Measurements from ENCODE around the gene LPCAT1.
"Not testable (repeated sequence)": the region's sequence is repeated elsewhere in the genome, so short reads cannot be mapped to it uniquely, and the experiment has no call there.

LPCAT1 gene

DNA sequence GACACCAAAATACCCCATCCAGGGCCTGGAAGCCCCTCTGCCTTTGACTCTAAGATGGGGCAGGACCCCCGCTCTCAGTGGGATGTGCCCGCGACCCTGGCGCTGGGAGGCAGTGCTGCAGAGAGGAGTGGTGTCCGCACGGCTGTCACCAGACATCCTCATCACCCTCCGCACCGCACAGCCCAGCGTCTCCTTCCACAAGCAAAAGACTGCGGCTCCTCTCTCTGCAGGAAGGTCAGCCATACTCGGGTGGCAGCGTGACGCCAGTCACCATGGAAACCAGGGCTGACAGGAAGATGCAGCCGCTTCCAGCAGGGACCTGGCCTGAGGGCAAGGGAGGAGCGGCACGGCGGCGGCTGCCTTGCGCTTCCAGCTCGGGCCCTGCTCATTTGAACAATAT is 61.4 kb downstream of the LPCAT1 start:
- no peak for DNase-seq

DNA sequence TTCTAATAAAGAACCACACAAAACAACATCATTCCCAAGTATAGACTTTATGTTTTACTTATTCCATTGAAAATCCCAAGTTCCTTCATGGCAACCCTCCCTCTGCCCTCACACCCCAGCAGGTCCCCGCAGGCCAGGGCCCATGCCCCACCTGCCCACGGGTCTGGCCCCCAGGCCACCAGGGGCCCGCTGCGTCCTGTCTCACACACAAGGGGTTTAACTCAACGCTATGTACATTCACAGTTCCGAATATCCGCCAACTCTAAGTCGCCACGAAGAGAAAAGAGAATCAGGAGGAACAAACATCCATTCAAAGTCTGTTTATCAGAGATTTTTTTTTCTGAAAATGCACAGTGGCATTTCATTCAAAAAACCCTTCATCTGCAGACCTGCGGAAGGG is 62.4 kb downstream of the LPCAT1 start:
- no peak for DNase-seq

DNA sequence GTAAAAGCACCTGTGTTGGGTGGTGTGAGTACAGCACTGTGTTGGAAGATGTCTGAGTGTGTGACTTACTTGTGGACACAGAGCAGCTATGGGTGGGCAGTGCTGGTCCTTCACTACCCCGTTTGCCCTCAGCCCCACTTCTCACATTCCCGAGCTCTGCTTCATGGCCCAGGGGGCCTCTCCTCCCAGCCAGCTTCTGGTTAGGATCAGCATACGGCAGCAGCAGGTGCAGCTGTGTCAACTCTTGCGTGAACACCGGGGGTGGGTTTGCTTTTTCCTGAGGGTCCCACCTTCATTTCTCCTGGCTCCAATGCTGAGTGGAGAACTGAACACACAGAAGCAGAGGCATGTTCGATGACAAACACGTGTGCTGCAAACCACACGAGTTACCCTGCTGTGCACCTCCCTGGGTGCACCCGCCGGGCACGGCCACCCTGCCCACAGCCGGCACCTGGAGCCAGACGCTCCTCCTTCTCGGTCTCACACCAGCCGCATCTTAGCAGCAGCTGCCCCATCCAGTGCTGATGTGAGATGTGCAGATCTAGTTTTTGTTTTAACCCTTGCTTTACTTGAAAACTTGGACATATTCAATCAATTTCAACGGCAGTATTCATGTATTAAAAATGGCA is 63.6 kb downstream of the LPCAT1 start:
- DNase-seq: no peak

DNA sequence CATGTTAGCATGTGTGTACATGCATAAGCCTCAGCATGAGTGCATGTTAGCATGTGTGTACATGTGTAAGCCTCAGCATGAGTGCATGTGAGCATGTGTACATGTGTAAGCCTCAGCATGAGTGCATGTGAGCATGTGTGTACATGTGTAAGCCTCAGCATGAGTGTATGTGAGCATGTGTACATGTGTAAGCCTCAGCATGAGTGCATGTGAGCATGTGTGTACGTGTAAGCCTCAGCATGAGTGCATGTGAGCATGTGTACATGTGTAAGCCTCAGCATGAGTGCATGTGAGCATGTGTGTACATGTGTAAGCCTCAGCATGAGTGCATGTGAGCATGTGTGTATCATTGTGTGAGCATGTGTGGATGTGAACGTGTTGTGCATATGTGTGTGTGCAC is 64.3 kb downstream of the LPCAT1 start:
- not testable (repeated sequence) for DNase-seq

DNA sequence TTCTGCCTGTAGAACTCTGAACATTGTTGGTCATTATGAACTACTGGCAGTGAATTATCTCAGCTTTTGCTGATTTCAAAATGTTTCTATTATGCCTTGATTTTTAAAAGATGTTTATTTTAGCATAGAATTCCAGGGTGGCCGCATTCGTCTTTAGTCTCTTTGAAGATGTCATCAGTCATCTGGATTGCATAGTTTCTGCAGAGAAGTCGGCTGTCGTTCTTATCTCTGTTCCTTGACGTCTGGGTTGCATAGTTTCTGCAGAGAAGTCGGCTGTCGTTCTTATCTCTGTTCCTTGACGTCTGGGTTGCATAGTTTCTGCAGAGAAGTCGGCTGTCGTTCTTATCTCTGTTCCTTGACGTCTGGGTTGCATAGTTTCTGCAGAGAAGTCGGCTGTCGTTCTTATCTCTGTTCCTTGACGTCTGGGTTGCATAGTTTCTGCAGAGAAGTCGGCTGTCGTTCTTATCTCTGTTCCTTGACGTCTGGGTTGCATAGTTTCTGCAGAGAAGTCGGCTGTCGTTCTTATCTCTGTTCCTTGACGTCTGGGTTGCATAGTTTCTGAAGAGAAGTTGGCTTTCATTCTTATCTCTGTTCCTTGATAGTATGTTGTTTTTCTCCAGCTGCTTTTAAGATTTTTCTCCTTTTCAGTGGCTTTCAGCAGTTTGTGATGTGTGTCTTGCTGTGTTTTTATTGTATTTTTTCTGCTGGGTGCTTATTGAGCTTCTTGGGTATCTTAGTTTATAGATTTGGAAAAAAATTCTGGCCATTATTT is 67.5 kb downstream of the LPCAT1 start:
- not testable (repeated sequence) for DNase-seq

DNA sequence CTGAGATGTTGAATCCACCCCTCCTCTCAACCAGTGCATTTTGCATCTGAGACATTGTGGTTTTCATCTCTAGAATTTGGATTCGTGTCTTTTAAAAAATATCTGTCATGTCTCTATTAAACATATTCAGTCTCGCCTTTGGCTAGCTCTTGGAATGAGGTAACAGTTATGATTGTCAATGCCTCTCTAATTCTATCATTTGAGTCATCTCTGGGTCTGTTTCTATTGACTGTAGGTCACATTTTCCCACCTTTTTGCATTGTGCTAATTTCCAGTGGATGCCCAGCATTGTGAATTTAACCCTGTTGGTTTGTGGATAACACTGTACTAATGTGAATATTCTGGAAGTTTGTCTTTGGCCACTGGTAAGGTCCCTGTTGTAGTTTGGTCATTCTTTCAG is 70.1 kb downstream of the LPCAT1 start:
- no peak for DNase-seq

DNA sequence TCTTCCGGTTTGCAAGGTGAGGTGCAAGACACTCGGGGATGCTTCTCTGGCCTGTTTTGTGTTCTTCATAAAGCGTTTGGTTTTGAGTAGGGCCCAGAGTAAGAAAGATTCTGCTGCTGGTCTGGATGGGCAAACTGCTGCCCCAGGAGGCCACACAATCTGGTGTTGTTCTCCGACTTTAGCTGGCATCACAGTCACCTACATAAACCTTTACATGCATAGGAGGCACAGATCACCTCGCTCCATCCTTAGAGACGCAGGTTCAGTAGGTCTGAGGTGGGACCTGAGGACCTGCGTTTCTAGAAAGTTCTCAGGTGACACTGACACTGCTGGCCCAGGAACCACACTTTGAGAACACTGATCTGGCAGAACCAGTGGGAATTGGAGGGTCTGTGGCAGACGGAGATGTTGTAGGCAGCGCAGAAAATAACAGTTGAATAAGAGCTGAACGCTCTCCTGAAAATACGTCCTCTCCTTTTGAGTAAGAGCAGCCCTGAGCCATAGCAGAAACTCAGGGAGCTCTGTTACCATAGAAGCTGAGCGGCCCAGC is 74.6 kb downstream of the LPCAT1 start:
- no peak for DNase-seq

DNA sequence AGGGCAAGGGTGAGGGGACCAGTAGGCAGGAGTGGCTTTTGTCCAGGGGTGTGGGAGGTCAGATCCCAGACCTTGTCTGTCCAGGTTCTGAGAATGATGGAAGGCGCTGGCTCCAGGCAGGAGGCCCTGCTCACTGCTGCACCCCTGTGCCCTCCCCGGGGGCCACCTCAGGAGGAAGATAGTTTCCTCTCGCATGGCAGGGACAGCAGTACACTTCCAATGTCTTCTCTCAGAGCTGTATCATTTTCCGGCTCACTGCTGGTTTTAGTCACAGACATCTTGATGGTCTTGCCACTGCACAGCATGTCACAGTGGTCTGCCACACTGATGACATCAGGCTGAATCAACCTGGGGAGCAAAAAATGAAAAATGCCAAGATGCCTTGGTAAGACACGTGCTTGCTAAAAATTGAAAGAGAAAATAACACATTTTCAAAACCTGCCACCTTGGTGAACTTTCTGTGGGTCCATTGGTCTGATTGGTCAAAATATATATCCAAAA is 75.2 kb downstream of the LPCAT1 start:
- no peak for DNase-seq

DNA sequence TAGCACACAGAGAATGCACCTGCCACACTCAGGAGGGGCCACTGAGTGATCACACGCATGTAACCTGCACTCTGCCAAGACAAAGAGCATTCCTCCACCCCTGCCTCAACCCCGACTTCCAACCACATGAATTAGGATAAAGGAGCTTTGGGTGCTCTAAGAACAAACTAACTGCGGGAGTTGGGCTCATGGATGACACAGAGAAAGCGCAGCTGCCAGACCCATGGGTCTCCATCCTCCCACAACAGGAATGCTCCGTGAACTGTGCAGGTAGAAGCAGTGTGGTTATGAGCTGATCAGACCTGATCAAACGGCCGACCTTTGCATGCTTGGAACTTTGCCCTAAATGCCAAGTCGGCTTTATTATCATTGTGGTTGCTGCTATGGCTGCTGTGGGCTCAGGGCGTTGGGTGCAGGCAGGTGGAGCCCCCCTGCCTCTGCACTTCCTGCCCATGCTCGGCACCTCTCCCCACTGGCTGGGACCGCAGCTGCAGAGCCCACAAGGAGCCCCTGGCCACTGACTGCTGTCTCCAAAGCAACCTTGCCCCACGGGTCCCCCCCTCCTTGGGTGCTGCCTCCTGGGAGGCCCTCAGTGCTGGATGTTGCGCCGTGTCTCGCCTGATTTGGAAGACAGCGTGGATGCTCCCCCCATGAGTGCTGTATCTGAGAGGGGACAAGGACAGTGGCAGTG is 75.9 kb downstream of the LPCAT1 start:
- no peak for DNase-seq

DNA sequence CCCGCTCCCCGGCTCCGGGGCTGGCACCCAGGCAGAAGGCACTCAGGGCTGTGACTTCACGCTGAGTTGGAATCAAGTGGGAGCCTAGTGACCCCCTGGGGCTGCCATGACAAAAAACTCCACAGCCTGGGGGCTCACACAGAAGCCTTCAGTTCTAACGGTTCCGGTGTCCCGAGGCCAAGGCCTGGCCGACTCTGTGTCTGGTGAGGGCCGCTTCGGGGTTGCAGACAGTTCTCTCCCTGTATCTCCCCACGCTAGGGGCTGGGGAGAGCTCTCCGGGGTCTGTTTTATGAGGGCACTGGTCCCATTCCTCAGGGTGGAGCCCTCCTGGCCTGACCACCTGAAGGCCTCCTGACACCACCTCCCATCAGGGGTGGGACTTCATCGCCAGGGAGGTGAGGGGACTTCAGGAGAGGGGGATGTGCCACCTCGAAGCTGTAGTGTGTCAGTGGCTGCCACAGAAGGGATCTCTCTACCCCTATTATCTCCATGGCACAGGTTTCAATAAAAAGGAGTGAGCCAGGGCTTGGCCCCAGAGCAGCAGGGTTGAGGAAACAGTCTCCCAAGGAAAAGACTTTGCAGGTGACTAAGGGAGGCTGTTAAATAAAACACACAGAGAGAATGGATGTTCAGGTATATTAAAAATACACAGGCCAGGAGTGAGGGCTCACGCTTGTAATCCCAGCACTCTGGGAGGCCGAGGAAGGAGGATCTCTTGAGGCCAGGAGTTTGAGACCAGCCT is 77.0 kb downstream of the LPCAT1 start:
- DNase-seq: no peak

DNA sequence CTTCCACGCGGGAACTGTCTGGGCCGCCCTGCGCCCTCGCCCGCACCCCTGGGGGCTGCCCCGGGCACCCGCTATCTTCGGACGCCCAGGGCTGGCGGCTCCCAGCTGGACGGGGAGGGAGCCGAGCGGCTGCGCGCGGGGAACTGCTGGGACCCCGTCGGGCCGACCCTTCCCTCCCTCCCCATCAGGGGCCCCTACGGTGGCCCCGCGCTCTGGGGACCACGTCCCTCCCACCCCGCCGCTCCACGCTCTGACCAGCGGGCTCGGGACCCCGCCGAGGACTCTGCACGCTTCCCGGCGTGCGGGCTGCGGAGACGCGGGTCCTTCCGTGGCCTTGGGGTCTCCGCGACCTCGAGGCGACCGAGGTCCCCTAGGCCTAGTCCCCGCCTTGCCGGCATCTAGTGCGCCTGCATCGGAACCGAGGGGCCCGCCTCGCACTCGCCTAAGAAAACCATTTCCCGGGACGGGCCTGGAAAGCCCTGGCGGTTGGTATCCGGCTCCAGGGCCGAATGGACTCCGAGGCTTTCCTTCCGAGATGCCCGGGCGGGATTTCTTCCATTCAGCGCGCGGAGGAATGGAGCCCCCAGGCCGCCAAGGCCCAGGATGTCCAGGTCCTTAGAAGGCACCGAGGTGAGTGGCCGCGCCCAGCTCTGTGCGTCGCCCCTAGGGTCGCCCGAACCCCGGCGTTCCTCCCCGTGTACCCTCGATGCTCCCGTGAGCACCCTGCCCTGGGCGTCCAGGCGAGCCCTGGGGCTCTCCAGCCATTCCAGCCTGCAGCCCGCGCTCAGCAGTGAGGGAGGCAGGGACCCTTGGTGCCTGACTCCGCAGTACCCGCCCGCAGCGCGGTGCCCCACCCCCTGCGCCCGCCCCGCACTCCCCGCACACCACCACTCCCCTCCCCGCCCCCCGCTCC is 77.8 kb downstream of the LPCAT1 start:
- DNase-seq: no peak

DNA sequence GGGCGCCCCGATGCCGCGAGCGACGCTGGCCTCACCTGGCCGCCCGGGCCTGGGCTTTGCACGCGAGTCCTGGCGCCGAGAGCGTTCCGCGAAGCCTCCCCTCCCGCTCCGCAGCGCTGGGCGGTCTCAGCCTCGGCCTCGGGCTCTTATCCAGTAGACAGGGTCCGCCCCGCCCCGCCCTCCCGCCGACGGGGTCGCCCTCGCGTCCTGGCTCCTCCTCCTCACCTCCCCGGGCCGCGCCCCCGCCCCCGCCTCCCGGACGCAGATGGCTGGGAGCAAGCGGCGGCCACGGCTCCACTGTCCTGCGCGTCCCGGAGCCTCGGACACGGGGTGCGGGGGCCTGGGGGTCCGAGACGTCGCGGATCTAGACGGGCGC is 78.5 kb downstream of the LPCAT1 start, which contains the start of gene SLC6A3:
Gene SLC6A3, minus strand, starts transcription at position 128 of the 376 bp plus-strand sequence. CDS start 2,243 bp downstream, outside the sequence.
- DNase-seq: peak; percentile 87

DNA sequence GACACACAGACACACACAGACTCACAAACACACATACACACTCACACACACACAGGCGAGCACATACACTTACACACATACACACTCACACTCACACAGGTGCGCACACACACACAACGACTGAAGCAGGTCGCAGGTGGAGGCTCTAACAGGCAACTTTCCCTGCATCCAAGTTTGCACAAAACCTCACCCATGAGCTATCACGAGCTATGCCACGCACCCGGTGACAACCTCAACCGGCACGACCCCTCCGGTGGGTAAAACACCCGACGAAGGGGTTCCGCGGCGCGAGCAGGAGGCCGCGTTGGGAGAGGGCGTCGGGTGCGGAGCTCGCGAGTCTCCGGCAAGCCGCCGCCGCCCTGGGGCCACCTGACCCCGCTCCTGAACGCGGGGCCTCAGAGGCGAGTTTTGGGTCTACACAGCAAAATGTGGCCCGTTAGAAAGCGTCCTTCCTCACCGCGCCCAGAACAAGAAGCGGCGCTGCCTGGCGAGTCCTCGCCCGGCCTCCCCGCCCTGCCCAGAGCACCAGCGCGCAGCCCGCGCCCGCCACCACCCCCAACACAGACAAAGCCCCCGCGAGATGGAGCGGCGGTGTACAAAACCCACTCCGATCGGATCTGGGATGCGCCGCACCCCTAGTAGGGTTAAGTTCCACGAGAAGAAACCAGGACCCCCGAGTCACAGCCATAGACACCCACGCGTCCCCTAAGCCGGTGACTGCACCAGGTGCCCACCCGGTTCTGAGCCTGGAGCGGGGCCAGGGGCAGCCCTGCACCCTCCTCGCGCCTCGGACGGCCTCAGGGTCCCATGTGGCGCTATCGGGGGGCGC is 79.2 kb downstream of the LPCAT1 start:
- DNase-seq: no peak

DNA sequence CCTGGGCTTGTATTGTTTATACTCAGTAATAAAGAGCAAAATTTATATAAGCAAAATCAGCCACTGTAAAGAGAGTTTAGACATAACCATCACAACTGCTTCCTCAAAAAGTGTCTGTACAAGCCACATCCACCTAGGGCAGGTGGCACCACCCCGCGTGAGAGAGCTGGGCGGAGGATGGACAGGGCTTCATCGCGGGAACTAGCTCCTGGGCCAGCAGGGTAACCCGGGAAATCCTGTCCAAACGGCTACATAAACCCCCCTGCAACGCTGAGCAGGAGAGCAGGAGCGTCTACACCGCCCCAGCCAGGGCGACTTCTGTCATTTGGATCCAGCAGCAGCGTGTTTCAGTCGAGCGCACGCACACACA is 79.8 kb downstream of the LPCAT1 start:
- no peak for DNase-seq

DNA sequence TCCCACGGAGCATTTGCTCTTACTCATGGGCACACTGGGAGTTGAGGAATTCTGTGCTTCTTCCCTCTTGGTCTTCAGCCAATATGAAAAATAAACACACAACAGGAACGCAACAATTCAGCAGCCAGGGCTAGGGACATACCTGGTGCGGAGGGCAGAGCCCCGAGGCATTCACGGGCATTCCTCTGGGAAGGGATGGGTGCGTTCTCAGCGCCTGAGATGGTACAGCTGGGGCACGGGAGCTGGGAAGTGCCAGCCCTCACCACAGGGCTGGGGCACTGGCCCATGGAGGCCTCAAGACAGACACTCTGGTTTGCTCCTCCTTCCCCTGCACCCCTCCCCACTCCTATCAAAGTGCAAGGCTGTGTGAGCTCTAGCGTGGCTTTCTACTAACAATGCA is 80.6 kb downstream of the LPCAT1 start:
- no peak for DNase-seq

DNA sequence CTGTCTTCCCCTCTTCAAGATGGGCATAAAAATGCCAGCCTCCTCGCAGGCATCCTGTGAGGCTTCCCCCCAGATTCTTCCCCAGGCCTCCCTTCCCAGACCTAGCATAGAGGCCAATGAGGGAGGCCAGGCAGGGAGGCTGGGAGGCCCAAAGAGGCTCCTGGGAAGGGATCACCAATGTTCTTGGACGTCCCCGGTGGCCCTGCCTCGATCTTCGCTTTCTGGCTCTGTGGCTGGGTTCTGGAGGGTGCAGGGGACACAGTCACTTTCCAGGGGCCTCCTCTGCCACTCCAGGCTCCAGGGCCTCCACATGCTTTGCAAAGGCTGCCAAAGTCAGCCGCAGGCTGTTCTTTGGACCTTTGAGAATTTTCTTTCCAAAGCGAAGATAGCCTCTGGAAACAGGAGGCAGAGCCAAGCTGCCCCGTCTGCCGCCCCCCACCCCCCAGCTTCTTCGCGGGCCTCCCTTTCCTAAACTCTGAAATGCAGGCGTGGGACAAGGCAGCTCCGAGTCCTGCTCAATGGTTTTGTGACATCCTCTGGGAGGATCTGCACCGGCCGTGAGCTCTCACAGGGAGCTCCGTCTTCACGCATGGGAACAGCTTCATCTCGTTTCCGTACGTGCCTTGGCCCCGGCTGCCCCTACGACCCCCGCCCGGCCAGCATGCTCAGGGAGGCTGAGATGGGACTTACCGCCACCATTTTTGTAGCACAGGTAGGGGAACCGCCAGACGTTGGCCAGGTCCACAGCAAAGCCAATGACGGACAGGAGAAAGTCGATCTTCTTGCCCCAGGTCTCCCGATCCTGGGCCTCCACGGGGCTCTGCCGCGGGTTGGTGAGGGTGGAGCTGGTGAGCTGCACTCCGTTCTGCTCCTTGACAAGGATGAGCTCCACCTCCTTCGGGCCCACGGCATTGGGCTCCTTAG is 81.3 kb downstream of the LPCAT1 start:
- DNase-seq: no peak

DNA sequence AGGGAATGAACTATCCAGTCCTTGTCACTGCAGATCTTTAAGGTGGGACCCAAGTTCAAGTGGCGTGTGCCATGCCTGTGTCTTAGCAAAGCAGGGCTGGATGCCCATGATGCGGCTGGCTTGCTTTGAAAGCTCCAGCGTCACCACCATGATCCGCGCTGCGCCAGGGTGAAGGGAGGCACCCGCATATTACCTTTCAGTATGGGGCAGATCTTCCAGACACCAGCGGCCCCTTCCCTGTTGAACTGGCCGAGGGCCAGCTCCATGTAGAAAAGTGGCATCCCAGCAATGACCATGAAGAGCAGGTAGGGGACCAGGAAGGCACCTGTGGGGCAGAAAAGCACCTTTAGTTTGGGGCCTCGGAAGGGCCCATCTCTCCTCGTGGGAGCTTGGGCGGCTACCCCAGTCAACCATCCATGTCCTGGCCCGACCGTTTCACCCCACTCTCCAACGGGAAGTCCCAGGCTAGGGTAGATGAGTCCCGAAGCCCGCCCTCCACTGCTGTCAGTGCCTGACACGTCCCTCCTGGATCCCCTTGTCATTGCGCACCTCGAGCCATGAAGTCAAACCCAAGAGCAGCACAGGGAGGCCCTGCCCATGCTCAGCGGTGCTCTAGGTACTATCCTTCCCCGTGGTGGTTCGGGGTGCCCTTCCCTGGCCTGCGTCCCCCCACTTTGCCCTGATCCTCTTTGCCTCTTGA is 82.4 kb downstream of the LPCAT1 start:
- no peak for DNase-seq

DNA sequence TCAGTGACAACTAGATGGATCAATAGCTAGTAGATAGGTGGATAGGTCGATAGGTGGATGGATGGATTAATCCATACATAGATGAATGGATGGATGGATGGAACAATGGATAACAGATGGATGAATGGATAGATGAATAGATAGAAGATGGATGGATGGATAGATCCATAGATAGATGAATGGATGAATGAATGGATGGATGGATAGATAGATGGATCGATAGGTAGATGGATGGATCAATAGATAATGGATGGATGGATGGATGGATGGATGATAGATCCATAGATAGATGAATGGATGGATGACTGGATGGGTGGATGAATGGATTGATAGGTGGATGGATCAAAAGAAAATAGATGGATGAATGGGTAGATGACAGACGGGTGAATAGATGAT is 83.7 kb downstream of the LPCAT1 start:
- DNase-seq: no peak

Data from NCI-H82 (cell line).